Kidney epithelial cell (primary cell): Measurements from ENCODE around the gene CIC. TPM values are rescaled to one million over a fixed set of nuclear protein-coding genes. Genes with fewer than 3 reads are reported as not detected.

Experiments
- DNase-seq: peaks from one replicate; pipeline ENCODE4 v3.0.0-alpha.2; 2010; ENCODE audit warnings: low read depth
- H3K27me3 ChIP-seq: 2 replicates; pipeline ENCODE4 v1.6.0; 2011; ENCODE audit warnings: low read length; ENCODE audit not compliant: control insufficient read depth, insufficient read depth
- H3K36me3 ChIP-seq: 2 replicates; pipeline ENCODE4 v1.5.1; 2011; ENCODE audit warnings: low read length; ENCODE audit not compliant: control insufficient read depth, insufficient read depth
- H3K4me3 ChIP-seq: 2 replicates; pipeline ENCODE4 v1.5.1; 2011; ENCODE audit warnings: low read depth, mild to moderate bottlenecking, control low read depth, low read length
- CTCF ChIP-seq: IDR thresholded peaks from 2 replicates; pipeline ENCODE4 v1.5.1; 2011; ENCODE audit warnings: mild to moderate bottlenecking, moderate library complexity, low read length, control low read depth, inconsistent platforms; ENCODE audit not compliant: insufficient read depth, poor library complexity, severe bottlenecking
- total RNA-seq: library from RNA; depleted of rRNA; stranded (reverse); fragments of >200 nt; gene quantifications from 2 replicates; pipeline ENCODE4 v1.2.3, GENCODE V29; 2015

Gene CIC
- total RNA-seq, 1 donor from 2014 or later = 41.7 TPM

DNA sequence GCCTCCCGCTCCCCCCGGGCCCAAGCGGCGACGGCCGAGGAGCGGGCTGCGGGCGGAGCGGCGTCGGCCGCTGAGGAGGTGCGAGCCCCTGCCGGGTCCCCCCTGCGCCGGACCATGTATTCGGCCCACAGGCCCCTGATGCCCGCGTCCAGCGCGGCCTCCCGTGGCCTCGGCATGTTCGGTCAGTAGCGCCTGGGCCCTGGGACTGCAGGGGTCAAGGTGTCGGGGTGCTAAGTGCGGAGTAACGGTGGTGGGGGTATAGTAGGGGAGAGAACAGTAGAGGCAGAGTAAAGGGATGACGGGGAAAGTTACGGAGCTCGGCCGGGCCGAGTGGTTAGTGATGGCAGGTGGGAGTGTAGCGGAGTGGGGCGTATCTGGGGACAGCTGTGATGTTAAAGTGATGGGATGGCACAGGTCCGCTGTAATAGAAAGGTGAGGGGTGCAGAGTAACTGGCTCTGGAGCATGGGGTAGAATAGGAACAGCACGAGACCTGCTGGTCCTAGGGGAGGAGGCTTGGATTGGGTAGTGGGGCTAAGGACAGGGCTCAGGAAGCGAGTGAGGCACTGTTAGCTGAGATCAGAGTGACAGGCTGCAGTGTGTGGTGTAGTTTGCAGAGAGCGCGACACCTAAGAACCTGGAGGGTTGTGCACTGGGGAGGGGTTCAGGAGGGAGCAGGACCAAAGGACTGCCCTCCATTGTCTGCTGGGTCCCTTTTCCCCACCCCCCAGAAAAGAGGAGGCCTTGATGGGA is 15.7 kb downstream of the CIC start:
- peaks cover 4% of the 10 kb centered on the region for H3K36me3 ChIP-seq
- peak overlapping the region; percentile 62 for H3K4me3 ChIP-seq
- TF ChIP-seq CTCF = no peak
- DNase-seq = no peak
- no peaks in the 10 kb centered on the region for H3K27me3 ChIP-seq

- TF ChIP-seq CTCF = no peak
- Histone ChIP-seq H3K4me3 (peak overlapping the region; percentile 62), H3K36me3 (peaks cover 7% of the 10 kb centered on the region), H3K27me3 (no peaks in the 10 kb centered on the region)
- DNase-seq = no peak
These were observed 16.5 kb downstream of the CIC start for GRCh38 chr19:42285541-42285941.

DNA sequence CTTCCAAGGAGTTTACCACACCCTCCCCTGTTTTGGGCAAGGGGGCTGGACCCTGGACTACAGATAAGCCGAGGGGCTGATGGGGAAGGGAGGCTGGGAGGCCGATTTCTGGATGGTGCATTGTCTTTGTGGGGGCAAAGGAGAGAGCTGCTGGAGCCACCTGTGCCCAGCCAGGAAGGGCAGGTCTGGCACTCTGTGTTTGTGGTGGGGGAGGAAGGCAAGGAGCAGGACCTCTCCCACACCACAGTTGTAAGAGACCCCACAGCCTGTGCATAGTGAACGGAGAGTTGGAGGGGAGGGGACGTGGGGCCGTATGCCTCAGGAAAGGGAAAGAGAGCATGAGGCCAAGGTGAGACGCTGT is 16.9 kb downstream of the CIC start:
- no peak for TF ChIP-seq CTCF
- no peak overlapping the region for H3K4me3 ChIP-seq
- no peak for DNase-seq
- no peaks in the 10 kb centered on the region for H3K27me3 ChIP-seq
- peaks cover 10% of the 10 kb centered on the region for H3K36me3 ChIP-seq

DNA sequence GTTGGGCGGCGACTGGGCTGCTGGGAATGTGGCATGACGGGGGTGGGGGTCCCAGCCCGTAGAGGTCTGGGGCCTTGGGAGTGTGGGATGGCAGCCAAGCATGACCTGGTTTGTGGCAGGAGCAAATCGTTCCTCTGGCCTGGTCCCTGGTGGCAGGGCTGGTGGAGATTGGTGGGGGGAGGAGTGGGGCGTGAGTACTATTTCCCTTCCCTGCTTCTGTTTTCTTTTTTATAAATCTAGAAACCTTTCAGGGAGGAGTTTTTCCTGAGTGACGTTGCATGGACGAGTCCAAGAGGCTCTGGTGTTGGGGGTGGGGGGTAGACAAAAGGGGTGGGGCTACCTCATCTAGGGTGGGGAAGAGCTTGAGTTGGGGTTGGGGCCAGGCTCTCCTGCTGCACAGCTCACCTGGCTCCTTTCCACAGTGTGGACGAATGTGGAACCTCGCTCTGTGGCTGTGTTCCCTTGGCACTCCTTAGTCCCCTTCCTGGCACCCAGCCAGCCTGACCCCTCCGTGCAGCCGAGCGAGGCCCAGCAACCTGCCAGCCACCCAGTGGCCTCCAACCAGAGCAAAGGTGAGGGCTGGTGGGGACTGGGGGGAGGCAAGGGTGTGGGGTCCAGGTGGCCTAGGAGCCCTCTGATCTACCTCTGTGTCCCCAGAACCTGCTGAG is 17.4 kb downstream of the CIC start:
- no peak for DNase-seq
- H3K27me3 ChIP-seq = no peaks in the 10 kb centered on the region
- no peak for TF ChIP-seq CTCF
- peaks cover 13% of the 10 kb centered on the region for H3K36me3 ChIP-seq
- no peak overlapping the region for H3K4me3 ChIP-seq

GRCh38 chr19:42287017-42287826 is 18.2 kb downstream of the CIC start:
- Histone ChIP-seq H3K27me3 (no peaks in the 10 kb centered on the region), H3K4me3 (no peak overlapping the region), H3K36me3 (peaks cover 14% of the 10 kb centered on the region)
- no peak for DNase-seq
- no peak for TF ChIP-seq CTCF
